ENCODE data around the gene CNTN1.

GRCh38 chr12:40681148-40681547, 11.1 kb upstream of the CNTN1 start:
- TF ChIP-seq CHD2 (IDR thresholded peaks at IDR 0.05; ENCODE audit: low read length, partially characterized antibody) (no peak), CTCF (IDR thresholded peaks at IDR 0.05) (no peak), TCF12 (IDR thresholded peaks at IDR 0.05) (no peak), SMC3 (IDR thresholded peaks at IDR 0.05; ENCODE audit: low read depth, low read length) (no peak), NFIC (IDR thresholded peaks at IDR 0.05; ENCODE audit: borderline replicate concordance) (no peak), EP300 (IDR thresholded peaks at IDR 0.05; ENCODE audit: borderline replicate concordance in 1 of 2, low read depth in 1 of 2, low read length in 1 of 2) (no peak), GATA2 (CRISPR knock-in tag; IDR thresholded peaks at IDR 0.05) (no peak), YY1 (IDR thresholded peaks at IDR 0.05; ENCODE audit: low read depth) (no peak)
- TF ChIP-seq, protein P1, sequence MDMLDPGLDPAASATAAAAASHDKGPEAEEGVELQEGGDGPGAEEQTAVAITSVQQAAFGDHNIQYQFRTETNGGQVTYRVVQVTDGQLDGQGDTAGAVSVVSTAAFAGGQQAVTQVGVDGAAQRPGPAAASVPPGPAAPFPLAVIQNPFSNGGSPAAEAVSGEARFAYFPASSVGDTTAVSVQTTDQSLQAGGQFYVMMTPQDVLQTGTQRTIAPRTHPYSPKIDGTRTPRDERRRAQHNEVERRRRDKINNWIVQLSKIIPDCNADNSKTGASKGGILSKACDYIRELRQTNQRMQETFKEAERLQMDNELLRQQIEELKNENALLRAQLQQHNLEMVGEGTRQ (IDR thresholded peaks at IDR 0.05; ENCODE audit: borderline replicate concordance, low read depth, low read length) = no peak
- TF ChIP-seq, protein P2, sequence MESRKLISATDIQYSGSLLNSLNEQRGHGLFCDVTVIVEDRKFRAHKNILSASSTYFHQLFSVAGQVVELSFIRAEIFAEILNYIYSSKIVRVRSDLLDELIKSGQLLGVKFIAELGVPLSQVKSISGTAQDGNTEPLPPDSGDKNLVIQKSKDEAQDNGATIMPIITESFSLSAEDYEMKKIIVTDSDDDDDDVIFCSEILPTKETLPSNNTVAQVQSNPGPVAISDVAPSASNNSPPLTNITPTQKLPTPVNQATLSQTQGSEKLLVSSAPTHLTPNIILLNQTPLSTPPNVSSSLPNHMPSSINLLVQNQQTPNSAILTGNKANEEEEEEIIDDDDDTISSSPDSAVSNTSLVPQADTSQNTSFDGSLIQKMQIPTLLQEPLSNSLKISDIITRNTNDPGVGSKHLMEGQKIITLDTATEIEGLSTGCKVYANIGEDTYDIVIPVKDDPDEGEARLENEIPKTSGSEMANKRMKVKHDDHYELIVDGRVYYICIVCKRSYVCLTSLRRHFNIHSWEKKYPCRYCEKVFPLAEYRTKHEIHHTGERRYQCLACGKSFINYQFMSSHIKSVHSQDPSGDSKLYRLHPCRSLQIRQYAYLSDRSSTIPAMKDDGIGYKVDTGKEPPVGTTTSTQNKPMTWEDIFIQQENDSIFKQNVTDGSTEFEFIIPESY (IDR thresholded peaks at IDR 0.05; ENCODE audit: borderline replicate concordance, low read depth) = no peak
